Endothelial cell of umbilical vein (primary cell): ENCODE measurements around the gene RER1. TPM values are rescaled to one million over a fixed set of nuclear protein-coding genes. Genes with fewer than 3 reads are reported as not detected.

ENCODE experiments used
- BruUV-seq: library from RNA; stranded (reverse); fragments of 400-500 nt; replicated peaks from 2 replicates; lab custom pipeline; 2021; lab: Mats Ljungman, UMichigan
- CTCF ChIA-PET: fragments of 300-600, 350-600 bp; sonication (Branson Sonifier 250); formaldehyde crosslinking; loops from one replicate; lab custom pipeline; 2021; ENCODE audit warnings: antibody characterized with exemption, inconsistent platforms; lab: Charles Lee
- POLR2A ChIA-PET: fragments of 300-600, 350-600 bp; sonication (Branson Sonifier 250); formaldehyde crosslinking; loops from one replicate; lab custom pipeline; 2021; ENCODE audit warnings: antibody characterized with exemption, inconsistent platforms; lab: Charles Lee
- DNase-seq: peaks from one replicate; pipeline ENCODE4 v3.0.0-alpha.2; 2011; ENCODE audit warnings: low read depth, low spot score
- FAIRE-seq: peaks from 2 replicates; lab custom pipeline; 2011; peaks lifted over from hg19 to GRCh38; lab: Jason Lieb, UNC
- H2AFZ ChIP-seq: 2 replicates; pipeline ENCODE4 v1.6.0; 2012; ENCODE audit warnings: low read depth, low read length, control low read depth, inconsistent platforms
- H3K27ac ChIP-seq: 2 replicates; pipeline ENCODE4 v1.5.1; 2011; ENCODE audit warnings: low read depth, mild to moderate bottlenecking, control low read depth, low read length, moderate library complexity; ENCODE audit not compliant: insufficient read depth
- H3K27me3 ChIP-seq, 2 experiments: 2 replicates each; pipeline versions ENCODE4 v1.6.0 to v1.6.1; 2011; ENCODE audit warnings: low read length in 2 of 2, mixed read lengths in 1 of 2; ENCODE audit not compliant: control insufficient read depth in 2 of 2, insufficient read depth in 2 of 2
- H3K36me3 ChIP-seq, 2 experiments: 2 replicates in 1 of 2; 3 replicates in 1 of 2; pipeline ENCODE4 v1.5.1; 2011; ENCODE audit warnings: low read length in 2 of 2, mild to moderate bottlenecking in 1 of 2, moderate library complexity in 1 of 2; ENCODE audit not compliant: control insufficient read depth in 2 of 2, insufficient read depth in 2 of 2; ENCODE audit errors: extremely low read depth in 1 of 2
- H3K4me1 ChIP-seq: 3 replicates; pipeline ENCODE4 v1.5.1; 2011; ENCODE audit warnings: mild to moderate bottlenecking, low read length; ENCODE audit not compliant: control insufficient read depth, insufficient read depth; ENCODE audit errors: extremely low read depth
- H3K4me2 ChIP-seq: 2 replicates; pipeline ENCODE4 v1.6.1; 2011; ENCODE audit warnings: low read length, control low read depth, mixed read lengths; ENCODE audit not compliant: insufficient read depth
- H3K4me3 ChIP-seq, 3 experiments: fragments of 200-600 bp in 1 of 3; sonication (generic), shearing (Covaris generic) in 1 of 3; replicated peaks in 1 of 3; 2 replicates each; pipeline ENCODE4 v1.5.1; 2011 to 2016; ENCODE audit warnings: control low read depth in 3 of 3, low read length in 3 of 3, mild to moderate bottlenecking in 2 of 3, inconsistent platforms in 1 of 3, low read depth in 1 of 3, moderate library complexity in 1 of 3; ENCODE audit not compliant: insufficient read depth in 1 of 3
- H3K79me2 ChIP-seq: 2 replicates; pipeline ENCODE4 v1.6.0; 2012; ENCODE audit warnings: low read length, inconsistent platforms; ENCODE audit not compliant: control insufficient read depth, insufficient read depth
- H3K9ac ChIP-seq: replicated peaks from 2 replicates; pipeline ENCODE3; 2011; ENCODE audit warnings: low read length, control low read depth; ENCODE audit not compliant: insufficient read depth; ENCODE audit errors: extremely low read depth
- H3K9me1 ChIP-seq: replicated peaks from 3 replicates; pipeline ENCODE4 v1.6.0; 2011; ENCODE audit warnings: mild to moderate bottlenecking, low read length; ENCODE audit not compliant: control insufficient read depth, insufficient read depth; ENCODE audit errors: extremely low read depth
- H3K9me3 ChIP-seq: replicated peaks from 2 replicates; pipeline ENCODE4 v1.5.1; 2012; ENCODE audit warnings: low read length, inconsistent platforms; ENCODE audit not compliant: control insufficient read depth, insufficient read depth
- H4K20me1 ChIP-seq: replicated peaks from 2 replicates; pipeline ENCODE3; 2011; ENCODE audit warnings: mild to moderate bottlenecking, low read length; ENCODE audit not compliant: control insufficient read depth, insufficient read depth; ENCODE audit errors: extremely low read depth
- CTCF ChIP-seq, 2 donors: IDR thresholded peaks; 1 replicate in 1 of 2; 2 replicates in 1 of 2; pipeline ENCODE4 v1.5.1; 2011; ENCODE audit warnings: low read length in 2 of 2, mild to moderate bottlenecking in 2 of 2, moderate library complexity in 2 of 2, control low read depth in 1 of 2, inconsistent platforms in 1 of 2, low read depth in 1 of 2; ENCODE audit not compliant: insufficient read depth in 1 of 2; ENCODE audit errors: extremely low read depth in 1 of 2
- EZH2 ChIP-seq: IDR thresholded peaks from 2 replicates; pipeline ENCODE4 v1.6.1; 2012; ENCODE audit warnings: borderline replicate concordance, low read depth, mild to moderate bottlenecking, moderate library complexity, low read length, inconsistent platforms; ENCODE audit not compliant: severe bottlenecking
- FOS ChIP-seq: IDR thresholded peaks from 2 replicates; pipeline ENCODE4 v1.6.1; 2011; ENCODE audit warnings: mild to moderate bottlenecking, low read length, moderate library complexity, borderline replicate concordance; ENCODE audit not compliant: insufficient read depth
- GATA2 ChIP-seq: IDR thresholded peaks from 2 replicates; pipeline ENCODE4 v1.7.0; 2011; ENCODE audit warnings: low read depth, mild to moderate bottlenecking, moderate library complexity, mixed read lengths, low read length; ENCODE audit not compliant: insufficient read length, insufficient read depth
- JUN ChIP-seq: IDR thresholded peaks from 2 replicates; pipeline ENCODE4 v1.6.1; 2011; ENCODE audit warnings: borderline replicate concordance, low read depth; ENCODE audit not compliant: insufficient read length, insufficient read depth
- MAX ChIP-seq: IDR thresholded peaks from 2 replicates; pipeline ENCODE4 v1.6.1; 2011; ENCODE audit not compliant: insufficient read depth, insufficient read length
- MYC ChIP-seq: IDR thresholded peaks from one replicate; pipeline ENCODE4 v1.6.1; 2011; ENCODE audit warnings: mild to moderate bottlenecking, low read depth, low read length
- POLR2A ChIP-seq: IDR thresholded peaks from 2 replicates; pipeline ENCODE4 v1.6.1; 2012; ENCODE audit warnings: low read depth, mild to moderate bottlenecking, control low read depth, low read length
- POLR2AphosphoS5 ChIP-seq: IDR thresholded peaks from 2 replicates; pipeline ENCODE4 v1.6.1; 2012; ENCODE audit warnings: low read depth, mild to moderate bottlenecking, control low read depth, low read length, moderate library complexity; ENCODE audit not compliant: insufficient read depth
- dilution Hi-C: fragments of 300-500 bp; cut with MboI; formaldehyde crosslinking; loops from one replicate; pipeline ENCODE4 v1.15.0; 2019; ENCODE audit warnings: low sequenced_read_pairs; ENCODE audit not compliant: extremely low pct_ligation_motif_present
- intact Hi-C: fragments of 100-400 bp; cut with micrococcal nuclease; formaldehyde crosslinking; loops from one replicate; pipeline ENCODE4 v1.10.0; 2022
- polyA plus RNA-seq, 4 experiments: library from polyadenylated mRNA; depleted of rRNA in 3 of 4; stranded (reverse) in 3 of 4; unstranded in 1 of 4; fragments of >200 nt; gene quantifications; 2 replicates each; pipeline versions ENCODE4 v1.2.1 to v1.2.3, GENCODE V29; 2011 to 2012; ENCODE audit warnings: missing spikeins in 1 of 4
- total RNA-seq: library from RNA; stranded (reverse); gene quantifications from 2 replicates; pipeline ENCODE4 v1.2.3, GENCODE V29; 2021

The RER1 gene
- total and polyA plus RNA-seq, 2 donors (not counting 3 experiments of a cell fraction or from before 2014, with no cell fraction given): 179 to 292 TPM

GRCh38 chr1:2346691-2347408, 44.8 kb upstream of the RER1 start:
- Histone ChIP-seq H3K4me2 (no peak overlapping the region), H3K27ac (no peak overlapping the region), H3K4me1 (no peaks in the 10 kb centered on the region), H3K9me1 (no peaks in the 10 kb centered on the region), H3K9me3 (no peaks in the 10 kb centered on the region), H4K20me1 (no peaks in the 10 kb centered on the region), H2AFZ (no peak overlapping the region), H3K4me3 (no peak overlapping the region), H3K79me2 (no peaks in the 10 kb centered on the region), H3K27me3 (no peaks in the 10 kb centered on the region), H3K36me3 (no peaks in the 10 kb centered on the region), H3K9ac (no peak overlapping the region)
- CTCF ChIA-PET: interaction anchor here (0.8 kb wide), 1 partner anchor 8 kb away, joined by 4 read pairs; no protein-coding TSS in a partner anchor
- TF ChIP-seq MAX: no peak
- no peak for TF ChIP-seq GATA2
- TF ChIP-seq POLR2AphosphoS5: no peak
- TF ChIP-seq EZH2: no peak
- no peak for TF ChIP-seq POLR2A
- TF ChIP-seq JUN: no peak
- TF ChIP-seq MYC: no peak
- TF ChIP-seq CTCF (IDR thresholded peaks at IDR 0.05; ENCODE audit: extremely low read depth in 1 of 2, insufficient read depth in 1 of 2, low read depth in 1 of 2, low read length in 2 of 2): no peak
- TF ChIP-seq FOS: no peak
- DNase-seq: no peak
- POLR2A ChIA-PET: no interaction called here
- no TSS peak for BruUV-seq
- intact Hi-C loops: no loop called here
- dilution Hi-C loops: no loop called here
- FAIRE-seq: no peak
